HepG2 (cell line): ENCODE results near the gene JADE3. TPM values are rescaled to one million over a fixed set of nuclear protein-coding genes. Genes with fewer than 3 reads are reported as not detected.

ENCODE experiments used
- HMGXB4 ChIP-seq, 2 experiments: sonication (generic) in 1 of 2; formaldehyde crosslinking in 1 of 2; IDR thresholded peaks; 2 replicates each; pipeline versions ENCODE4 v1.4.0 to v1.6.1; 2018 to 2020; ENCODE audit warnings: missing genetic modification reagents in 2 of 2, borderline replicate concordance in 1 of 2, low read depth in 1 of 2, mild to moderate bottlenecking in 1 of 2, missing biosample characterization in 1 of 2
- MAFF ChIP-seq: IDR thresholded peaks from 2 replicates; pipeline ENCODE4 v1.6.1; 2011; ENCODE audit warnings: low read depth, low read length, improper control_type of control experiment
- NFAT5 ChIP-seq: sonication (generic); formaldehyde crosslinking; IDR thresholded peaks from 2 replicates; pipeline ENCODE4 v1.4.0; 2020; ENCODE audit warnings: missing genetic modification reagents
- RBFOX2 ChIP-seq: fragments of 200-400 bp; formaldehyde crosslinking; IDR thresholded peaks from 2 replicates; pipeline ENCODE4 v1.6.1; 2017; ENCODE audit warnings: low read depth, mild to moderate bottlenecking, low read length
- SETDB1 ChIP-seq: sonication (generic); formaldehyde crosslinking; IDR thresholded peaks from 2 replicates; pipeline ENCODE4 v1.5.1; 2020; ENCODE audit warnings: missing genetic modification reagents, mild to moderate bottlenecking, borderline replicate concordance
- SIN3B ChIP-seq: fragments of 150-350 bp; IDR thresholded peaks from 2 replicates; pipeline ENCODE4 v1.6.1; 2014; ENCODE audit warnings: low read length
- SNAPC5 ChIP-seq: sonication (generic); formaldehyde crosslinking; IDR thresholded peaks from 2 replicates; pipeline ENCODE4 v1.8.1; 2023; ENCODE audit warnings: mild to moderate bottlenecking, missing genetic modification reagents, borderline replicate concordance
- SRSF9 ChIP-seq: fragments of 200-400 bp; formaldehyde crosslinking; IDR thresholded peaks from 2 replicates; pipeline ENCODE4 v1.6.1; 2018; ENCODE audit warnings: borderline replicate concordance, mild to moderate bottlenecking, low read depth, low read length; ENCODE audit not compliant: insufficient read depth, poor library complexity, severe bottlenecking
- ZNF280B ChIP-seq: sonication (generic); formaldehyde crosslinking; IDR thresholded peaks from 2 replicates; pipeline ENCODE4 v1.5.0; 2020; ENCODE audit warnings: missing genetic modification reagents, mild to moderate bottlenecking, borderline replicate concordance
- polyA plus RNA-seq, 8 experiments: library from polyadenylated mRNA; depleted of rRNA in 3 of 8; stranded (reverse) in 7 of 8; unstranded in 1 of 8; fragments of >200 nt; fragmentation: Illumina TruSeq in 4 of 8; extraction: Trizol in 4 of 8; gene quantifications; 2 replicates each; pipeline versions ENCODE4 v1.2.1 to v1.2.3, GENCODE V29; 2011 to 2016; ENCODE audit warnings: low read depth in 4 of 8, missing spikeins in 1 of 8, mixed read lengths in 1 of 8; ENCODE audit not compliant: insufficient read depth in 1 of 8
- total RNA-seq, 5 experiments: library from RNA; depleted of rRNA; stranded (reverse); fragments of >200 nt; fragmentation: Illumina TruSeq; extraction: Trizol; gene quantifications; 2 replicates each; pipeline ENCODE4 v1.2.3, GENCODE V29; 2016; ENCODE audit warnings: low read depth in 1 of 5

JADE3 gene
- total and polyA plus RNA-seq, 2 of the 13 experiments (the other 11 are each of a cell fraction or from before 2014, with no cell fraction given): 7.7 to 7.8 TPM

- TF ChIP-seq SNAPC5 (CRISPR knock-in tag): no peak
- TF ChIP-seq RBFOX2: no peak
- TF ChIP-seq SRSF9: no peak
- no peak for TF ChIP-seq SIN3B
- TF ChIP-seq HMGXB4 (CRISPR knock-in tag; IDR thresholded peaks at IDR 0.05; ENCODE audit: borderline replicate concordance in 1 of 2, low read depth in 1 of 2): no peak
- TF ChIP-seq NFAT5 (CRISPR knock-in tag): no peak
- TF ChIP-seq ZNF280B: no peak
- TF ChIP-seq SETDB1 (CRISPR knock-in tag): no peak
- no peak for TF ChIP-seq MAFF
Measured at GRCh38 chrX:46865281-46865680, 46.9 kb upstream of the JADE3 start (continued).
